ENCODE data around the gene RNF135.
"Not testable (repeated sequence)": the region's sequence is repeated elsewhere in the genome, so short reads cannot be mapped to it uniquely, and the experiment has no call there.

Gene RNF135

GRCh38 chr17:30970831-30971567 is at the start of gene RNF135:
RNF135 (plus strand) TSS chr17:30971039; CDS start chr17:30971074, 35 bp downstream.
- peak; percentile 32 to 50 (median 46) for DNase-seq (ENCODE audit: low read depth in 2 of 3, low spot score in 2 of 3)

- no peak for DNase-seq (ENCODE audit: low read depth in 2 of 3, low spot score in 2 of 3)
Measured at GRCh38 chr17:30921544-30922196, 49.2 kb upstream of the RNF135 start, which contains the start of gene ADAP2. ADAP2 (plus strand) TSS chr17:30921945; CDS start chr17:30922015, 70 bp downstream.

GRCh38 chr17:30922235-30923030 is 48.4 kb upstream of the RNF135 start:
- DNase-seq (ENCODE audit: low read depth in 2 of 3, low spot score in 2 of 3): no peak

GRCh38 chr17:30924341-30924740 is 46.5 kb upstream of the RNF135 start:
- DNase-seq (ENCODE audit: low read depth in 2 of 3, low spot score in 2 of 3): no peak

GRCh38 chr17:30926516-30926915 is 44.3 kb upstream of the RNF135 start:
- DNase-seq (ENCODE audit: low read depth in 2 of 3, low spot score in 2 of 3): no peak

GRCh38 chr17:30927756-30928155 is 43.1 kb upstream of the RNF135 start:
- no peak for DNase-seq (ENCODE audit: low read depth in 2 of 3, low spot score in 2 of 3)

GRCh38 chr17:30928584-30928983 is 42.3 kb upstream of the RNF135 start:
- DNase-seq (ENCODE audit: low read depth in 2 of 3, low spot score in 2 of 3): no peak

GRCh38 chr17:30929081-30929633 is 41.7 kb upstream of the RNF135 start:
- no peak for DNase-seq (ENCODE audit: low read depth in 2 of 3, low spot score in 2 of 3)

- not testable (repeated sequence) for DNase-seq (ENCODE audit: low read depth in 2 of 3, low spot score in 2 of 3)
Measured at GRCh38 chr17:30929861-30930260, 41.0 kb upstream of the RNF135 start.

GRCh38 chr17:30930495-30930894 is 40.3 kb upstream of the RNF135 start:
- no peak for DNase-seq (ENCODE audit: low read depth in 2 of 3, low spot score in 2 of 3)

- DNase-seq (ENCODE audit: low read depth in 2 of 3, low spot score in 2 of 3): not testable (repeated sequence)
Measured at GRCh38 chr17:30931582-30931981, 39.3 kb upstream of the RNF135 start.

- no peak for DNase-seq (ENCODE audit: low read depth in 2 of 3, low spot score in 2 of 3)
Measured at GRCh38 chr17:30933966-30934365, 36.9 kb upstream of the RNF135 start.

GRCh38 chr17:30939051-30939689 is 31.7 kb upstream of the RNF135 start:
- no peak for DNase-seq (ENCODE audit: low read depth in 2 of 3, low spot score in 2 of 3)

- no peak for DNase-seq (ENCODE audit: low read depth in 2 of 3, low spot score in 2 of 3)
Measured at GRCh38 chr17:30942308-30943079, 28.3 kb upstream of the RNF135 start.

- DNase-seq (ENCODE audit: low read depth in 2 of 3, low spot score in 2 of 3): no peak
Measured at GRCh38 chr17:30947796-30948195, 23.0 kb upstream of the RNF135 start.

GRCh38 chr17:30950189-30950588 is 20.6 kb upstream of the RNF135 start:
- DNase-seq (ENCODE audit: low read depth in 2 of 3, low spot score in 2 of 3): no peak

GRCh38 chr17:30950669-30951399 is 20.0 kb upstream of the RNF135 start:
- no peak for DNase-seq (ENCODE audit: low read depth in 2 of 3, low spot score in 2 of 3)

GRCh38 chr17:30952638-30953393 is 18.0 kb upstream of the RNF135 start:
- no peak for DNase-seq (ENCODE audit: low read depth in 2 of 3, low spot score in 2 of 3)
